Measurements from ENCODE around the gene SF3A2. TPM values are rescaled to one million over a fixed set of nuclear protein-coding genes. Genes with fewer than 3 reads are reported as not detected.

The SF3A2 gene
- total RNA-seq, 2 experiments from 2014 or later, result 124 to 206 TPM

- Histone ChIP-seq H4K20me1 (ENCODE audit: insufficient read depth, low read length) (peaks cover 4% of the 10 kb centered on the region; the same call in 1 of the 2 replicates), H3K9me2 (ENCODE audit: insufficient read depth, low read length) (no peaks in the 10 kb centered on the region), H3K4me2 (ENCODE audit: low read length) (peak overlapping the region; percentile 82), H3K4me1 (ENCODE audit: insufficient read depth, low read length, poor library complexity, severe bottlenecking) (peaks cover 53% of the 10 kb centered on the region), H3K4me3 (ENCODE audit: low read depth, low read length, poor library complexity, severe bottlenecking) (peak overlapping the region; percentile 87), H3K79me2 (ENCODE audit: insufficient read depth, low read depth, low read length) (peaks cover 48% of the 10 kb centered on the region), H3K27ac (ENCODE audit: low read depth, low read length, poor library complexity, severe bottlenecking) (peak overlapping the region; percentile 25), H2AFZ (ENCODE audit: low read length) (peak overlapping the region; percentile 77; the same call in 1 of the 2 replicates), H3K9me3 (ENCODE audit: low read length) (no peaks in the 10 kb centered on the region), H3K36me3 (ENCODE audit: insufficient read depth, low read length) (peaks cover 40% of the 10 kb centered on the region)
- POLR2A ChIA-PET, result no interaction called here
- CTCF ChIA-PET (ENCODE audit: unreplicated experiment), result no interaction called here
- no TSS peak for BruUV-seq (replicated peaks)
- intact Hi-C loops (cut with micrococcal nuclease; ENCODE audit: unreplicated experiment), result no loop called here
- DNase-seq (ENCODE audit: low spot score), result no peak
- TF ChIP-seq, protein P1, sequence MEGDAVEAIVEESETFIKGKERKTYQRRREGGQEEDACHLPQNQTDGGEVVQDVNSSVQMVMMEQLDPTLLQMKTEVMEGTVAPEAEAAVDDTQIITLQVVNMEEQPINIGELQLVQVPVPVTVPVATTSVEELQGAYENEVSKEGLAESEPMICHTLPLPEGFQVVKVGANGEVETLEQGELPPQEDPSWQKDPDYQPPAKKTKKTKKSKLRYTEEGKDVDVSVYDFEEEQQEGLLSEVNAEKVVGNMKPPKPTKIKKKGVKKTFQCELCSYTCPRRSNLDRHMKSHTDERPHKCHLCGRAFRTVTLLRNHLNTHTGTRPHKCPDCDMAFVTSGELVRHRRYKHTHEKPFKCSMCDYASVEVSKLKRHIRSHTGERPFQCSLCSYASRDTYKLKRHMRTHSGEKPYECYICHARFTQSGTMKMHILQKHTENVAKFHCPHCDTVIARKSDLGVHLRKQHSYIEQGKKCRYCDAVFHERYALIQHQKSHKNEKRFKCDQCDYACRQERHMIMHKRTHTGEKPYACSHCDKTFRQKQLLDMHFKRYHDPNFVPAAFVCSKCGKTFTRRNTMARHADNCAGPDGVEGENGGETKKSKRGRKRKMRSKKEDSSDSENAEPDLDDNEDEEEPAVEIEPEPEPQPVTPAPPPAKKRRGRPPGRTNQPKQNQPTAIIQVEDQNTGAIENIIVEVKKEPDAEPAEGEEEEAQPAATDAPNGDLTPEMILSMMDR (conservative IDR thresholded peaks at IDR 0.05; ENCODE audit: low read length), result no peak
- TF ChIP-seq EZH2phosphoT487 (IDR thresholded peaks at IDR 0.05; ENCODE audit: borderline replicate concordance, low read depth, low read length), result no peak
Measured at GRCh38 chr19:2268861-2269243, 32.2 kb downstream of the SF3A2 start.

DNA sequence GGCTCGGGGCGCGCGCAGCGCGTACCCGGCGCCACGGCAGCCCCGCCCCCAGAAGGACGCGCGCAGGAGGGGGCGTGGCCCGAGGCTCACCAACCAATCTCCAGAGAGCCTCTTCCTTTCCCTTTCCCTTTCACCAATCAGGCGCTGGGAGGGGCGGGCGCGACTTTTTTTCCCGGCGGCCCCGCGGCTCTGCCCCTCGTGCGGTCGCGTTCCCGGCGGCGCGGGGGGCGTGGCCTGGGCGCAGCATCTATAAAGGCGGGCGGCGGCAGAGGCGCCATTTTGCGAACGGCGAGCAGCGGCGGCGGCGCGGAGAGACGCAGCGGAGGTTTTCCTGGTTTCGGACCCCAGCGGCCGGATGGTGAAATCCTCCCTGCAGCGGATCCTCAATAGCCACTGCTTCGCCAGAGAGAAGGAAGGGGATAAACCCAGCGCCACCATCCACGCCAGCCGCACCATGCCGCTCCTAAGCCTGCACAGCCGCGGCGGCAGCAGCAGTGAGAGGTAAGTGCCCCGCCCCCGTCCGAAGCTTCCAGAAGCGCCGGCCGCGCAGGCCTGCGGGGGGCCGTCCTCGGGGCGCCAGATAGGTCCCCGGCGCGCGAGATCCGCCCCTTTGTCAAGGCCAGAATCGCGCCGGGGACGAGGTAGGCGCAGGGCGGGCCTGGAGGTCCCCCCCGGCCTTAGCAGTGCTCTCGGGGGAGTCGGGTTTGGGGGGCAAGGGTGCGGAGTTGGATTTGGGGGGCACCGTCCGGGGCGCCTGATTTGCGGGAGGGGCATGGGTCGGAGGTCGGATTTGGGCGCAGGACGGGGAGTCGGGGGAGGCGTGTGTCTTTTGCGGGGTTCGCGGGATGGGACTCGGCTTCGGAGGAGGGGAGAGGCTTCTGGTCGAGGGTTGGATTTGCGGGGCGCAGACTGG is 32.9 kb downstream of the SF3A2 start:
- DNase-seq (ENCODE audit: low spot score), result peak; percentile 96
- no TSS peak for BruUV-seq (replicated peaks)
- Histone ChIP-seq H2AFZ (ENCODE audit: low read length) (no peak overlapping the region), H4K20me1 (ENCODE audit: insufficient read depth, low read length) (peaks cover 10% of the 10 kb centered on the region), H3K36me3 (ENCODE audit: insufficient read depth, low read length) (peaks cover 46% of the 10 kb centered on the region), H3K9me3 (ENCODE audit: low read length) (no peaks in the 10 kb centered on the region), H3K4me1 (ENCODE audit: insufficient read depth, low read length, poor library complexity, severe bottlenecking) (peaks cover 53% of the 10 kb centered on the region), H3K9me2 (ENCODE audit: insufficient read depth, low read length) (no peaks in the 10 kb centered on the region), H3K79me2 (ENCODE audit: insufficient read depth, low read depth, low read length) (peaks cover 55% of the 10 kb centered on the region), H3K4me3 (ENCODE audit: low read depth, low read length, poor library complexity, severe bottlenecking) (peak overlapping the region; percentile 87), H3K27ac (ENCODE audit: low read depth, low read length, poor library complexity, severe bottlenecking) (peak overlapping the region; percentile 93), H3K4me2 (ENCODE audit: low read length) (peak overlapping the region; percentile 98)
- intact Hi-C loops (cut with micrococcal nuclease; ENCODE audit: unreplicated experiment), result no loop called here
- TF ChIP-seq, protein P1 (conservative IDR thresholded peaks at IDR 0.05; ENCODE audit: low read length), result no peak; the same call in 1 of the 2 replicates
- TF ChIP-seq EZH2phosphoT487 (IDR thresholded peaks at IDR 0.05; ENCODE audit: borderline replicate concordance, low read depth, low read length), result no peak
- CTCF ChIA-PET (ENCODE audit: unreplicated experiment), result no interaction called here
- POLR2A ChIA-PET, result interaction anchor here (2.7 kb wide), 1 partner anchor 10 kb away, joined by 11 read pairs; no protein-coding TSS in a partner anchor

- TF ChIP-seq, protein P1 (conservative IDR thresholded peaks at IDR 0.05; ENCODE audit: low read length), result no peak
- no peak for TF ChIP-seq EZH2phosphoT487 (IDR thresholded peaks at IDR 0.05; ENCODE audit: borderline replicate concordance, low read depth, low read length)
- peak overlapping the region; percentile 87 for H3K4me3 ChIP-seq (ENCODE audit: low read depth, low read length, poor library complexity, severe bottlenecking)
- no TSS peak for BruUV-seq (replicated peaks)
Measured at GRCh38 chr19:2270157-2270422, 33.5 kb downstream of the SF3A2 start.

More at GRCh38 chr19:2270157-2270422, 33.5 kb downstream of the SF3A2 start:
- peaks cover 60% of the 10 kb centered on the region for H3K79me2 ChIP-seq (ENCODE audit: insufficient read depth, low read depth, low read length)
- H3K9me2 ChIP-seq (ENCODE audit: insufficient read depth, low read length), result no peaks in the 10 kb centered on the region
- peaks cover 47% of the 10 kb centered on the region for H3K4me1 ChIP-seq (ENCODE audit: insufficient read depth, low read length, poor library complexity, severe bottlenecking)
- H3K27ac ChIP-seq (ENCODE audit: low read depth, low read length, poor library complexity, severe bottlenecking), result peak overlapping the region; percentile 93
- H2AFZ ChIP-seq (ENCODE audit: low read length), result no peak overlapping the region
- peak overlapping the region; percentile 98 for H3K4me2 ChIP-seq (ENCODE audit: low read length)
- H3K9me3 ChIP-seq (ENCODE audit: low read length), result no peaks in the 10 kb centered on the region
- peaks cover 51% of the 10 kb centered on the region for H3K36me3 ChIP-seq (ENCODE audit: insufficient read depth, low read length)
- intact Hi-C loops (cut with micrococcal nuclease; ENCODE audit: unreplicated experiment), result no loop called here
- peak; percentile 48 for DNase-seq (ENCODE audit: low spot score)
- peaks cover 10% of the 10 kb centered on the region for H4K20me1 ChIP-seq (ENCODE audit: insufficient read depth, low read length)
- ChIA-PET CTCF (ENCODE audit: unreplicated experiment) (no interaction called here), POLR2A (interaction anchor here (2.7 kb wide), 1 partner anchor 10 kb away, joined by 11 read pairs; no protein-coding TSS in a partner anchor)

Data from OCI-LY7 (cell line).